DOHH2 (cell line): Measurements from ENCODE around the gene BTBD2.

Source experiments
- EZH2phosphoT487 ChIP-seq: fragments of 200-600 bp; sonication (generic); IDR thresholded peaks from 2 replicates; pipeline ENCODE4 v1.6.1; 2017; ENCODE audit warnings: borderline replicate concordance, mild to moderate bottlenecking, antibody characterized with exemption, low read length, moderate library complexity, mixed read lengths
- TF ChIP-seq, protein P1 (sequence below): fragments of 200-600 bp; sonication (generic); IDR thresholded peaks from one replicate; pipeline ENCODE4 v1.5.1; 2014; ENCODE audit warnings: antibody characterized with exemption, mild to moderate bottlenecking, low read depth, low read length; ENCODE audit not compliant: poor library complexity, severe bottlenecking

DNA sequence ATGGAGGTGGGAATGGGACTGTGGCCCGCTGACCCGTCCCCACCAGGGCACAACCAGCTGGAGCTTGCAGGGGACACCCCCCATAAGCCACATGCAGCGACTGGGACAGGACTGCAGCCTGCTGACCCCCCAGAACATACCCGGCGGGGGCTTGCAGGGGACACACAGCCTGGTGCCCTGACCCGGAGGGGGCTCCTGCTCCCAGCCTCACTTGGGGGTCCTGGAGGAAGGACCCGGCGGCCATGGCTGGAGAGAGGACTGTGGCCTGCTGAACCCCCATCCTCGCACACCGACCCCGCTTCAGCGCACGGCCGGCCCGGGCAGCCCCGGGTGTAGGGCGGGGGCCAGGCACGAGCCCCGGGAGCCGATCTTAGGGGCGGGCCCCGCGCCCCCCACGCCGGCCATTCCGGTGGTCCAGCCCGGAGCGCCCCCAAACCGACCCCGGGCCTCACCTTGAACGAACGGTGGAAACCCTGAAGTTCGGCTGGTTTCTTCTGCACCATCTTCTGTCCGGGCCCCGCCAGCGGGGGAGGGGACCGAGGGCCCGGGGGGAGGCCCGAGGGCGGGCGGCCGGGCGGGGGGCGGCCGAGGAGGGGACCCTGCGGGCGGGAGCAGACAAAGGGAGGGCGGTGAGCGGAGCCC lies 35.0 kb upstream of the BTBD2 start:
- TF ChIP-seq, protein P1, sequence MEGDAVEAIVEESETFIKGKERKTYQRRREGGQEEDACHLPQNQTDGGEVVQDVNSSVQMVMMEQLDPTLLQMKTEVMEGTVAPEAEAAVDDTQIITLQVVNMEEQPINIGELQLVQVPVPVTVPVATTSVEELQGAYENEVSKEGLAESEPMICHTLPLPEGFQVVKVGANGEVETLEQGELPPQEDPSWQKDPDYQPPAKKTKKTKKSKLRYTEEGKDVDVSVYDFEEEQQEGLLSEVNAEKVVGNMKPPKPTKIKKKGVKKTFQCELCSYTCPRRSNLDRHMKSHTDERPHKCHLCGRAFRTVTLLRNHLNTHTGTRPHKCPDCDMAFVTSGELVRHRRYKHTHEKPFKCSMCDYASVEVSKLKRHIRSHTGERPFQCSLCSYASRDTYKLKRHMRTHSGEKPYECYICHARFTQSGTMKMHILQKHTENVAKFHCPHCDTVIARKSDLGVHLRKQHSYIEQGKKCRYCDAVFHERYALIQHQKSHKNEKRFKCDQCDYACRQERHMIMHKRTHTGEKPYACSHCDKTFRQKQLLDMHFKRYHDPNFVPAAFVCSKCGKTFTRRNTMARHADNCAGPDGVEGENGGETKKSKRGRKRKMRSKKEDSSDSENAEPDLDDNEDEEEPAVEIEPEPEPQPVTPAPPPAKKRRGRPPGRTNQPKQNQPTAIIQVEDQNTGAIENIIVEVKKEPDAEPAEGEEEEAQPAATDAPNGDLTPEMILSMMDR: no peak
- TF ChIP-seq EZH2phosphoT487: no peak
